Smooth muscle cell (in vitro differentiated cells): ENCODE data around the gene ARHGEF4. TPM values are rescaled to one million over a fixed set of nuclear protein-coding genes. Genes with fewer than 3 reads are reported as not detected.

ENCODE experiments used
- DNase-seq: peaks from one replicate; lab custom pipeline; 2025; ENCODE audit not compliant: unreplicated experiment; lab: John Stamatoyannopoulos, UW
- H2AFZ ChIP-seq: fragments of 200-600 bp; sonication (generic); 2 replicates; pipeline ENCODE4 v1.6.0; 2016; ENCODE audit warnings: antibody characterized with exemption, low read depth, mild to moderate bottlenecking
- H3F3A ChIP-seq: fragments of 200-600 bp; sonication (generic); 2 replicates; pipeline ENCODE4 v1.6.0; 2017; ENCODE audit warnings: antibody characterized with exemption, low read depth
- H3K27ac ChIP-seq: fragments of 200-600 bp; sonication (generic); 2 replicates; pipeline ENCODE4 v1.5.1; 2016; ENCODE audit warnings: low read depth, mild to moderate bottlenecking
- H3K27me3 ChIP-seq: fragments of 200-600 bp; sonication (generic); 2 replicates; pipeline ENCODE4 v1.6.1; 2016; ENCODE audit warnings: low read depth, mild to moderate bottlenecking
- H3K36me3 ChIP-seq: fragments of 200-600 bp; sonication (generic); 2 replicates; pipeline ENCODE4 v1.5.1; 2016; ENCODE audit warnings: low read depth
- H3K4me1 ChIP-seq: fragments of 200-600 bp; sonication (generic); 2 replicates; pipeline ENCODE4 v1.5.1; 2016; ENCODE audit warnings: low read depth
- H3K4me2 ChIP-seq: fragments of 200-600 bp; sonication (generic); 2 replicates; pipeline ENCODE4 v1.6.0; 2016; ENCODE audit warnings: mild to moderate bottlenecking
- H3K4me3 ChIP-seq: fragments of 200-600 bp; sonication (generic); 2 replicates; pipeline ENCODE4 v1.5.1; 2016; ENCODE audit warnings: mild to moderate bottlenecking
- H3K79me2 ChIP-seq: fragments of 200-600 bp; sonication (generic); 2 replicates; pipeline ENCODE4 v1.6.0; 2016; ENCODE audit warnings: low read depth, mild to moderate bottlenecking
- H3K9ac ChIP-seq: fragments of 200-600 bp; sonication (generic); 2 replicates; pipeline ENCODE4 v1.6.0; 2016; ENCODE audit warnings: low read depth
- H3K9me3 ChIP-seq: fragments of 200-600 bp; sonication (generic); replicated peaks from 2 replicates; pipeline ENCODE4 v1.5.1; 2016; ENCODE audit warnings: low read depth
- H4K20me1 ChIP-seq: fragments of 200-600 bp; sonication (generic); 2 replicates; pipeline ENCODE4 v1.6.0; 2016; ENCODE audit warnings: low read depth
- WGBS: methylation state at CpG from one replicate; pipeline ENCODE4 v1.1.7; 2016; ENCODE audit warnings: low lambda C conversion rate; 5-methylcytosine and 5-hydroxymethylcytosine counted together
- polyA plus RNA-seq: library from polyadenylated mRNA; unstranded; fragments of >200 nt; fragmentation: Nextera tagmentation; extraction: Ambion mirVana; gene quantifications from 2 replicates; pipeline ENCODE4 v1.2.1, GENCODE V29; 2016
- total RNA-seq: library from RNA; depleted of rRNA; stranded (reverse); fragments of >200 nt; gene quantifications from 2 replicates; pipeline ENCODE4 v1.2.3, GENCODE V29; 2014
- TF ChIP-seq, protein P1 (sequence below): fragments of 200-600 bp; sonication (generic); IDR thresholded peaks from 2 replicates; pipeline ENCODE4 v1.5.1; 2017; ENCODE audit warnings: borderline replicate concordance, mild to moderate bottlenecking, antibody characterized with exemption; ENCODE audit not compliant: insufficient read depth, poor library complexity, severe bottlenecking

ARHGEF4 gene
- total and polyA plus RNA-seq, 2 experiments from 2014 or later = 14.9 to 16.0 TPM

DNA sequence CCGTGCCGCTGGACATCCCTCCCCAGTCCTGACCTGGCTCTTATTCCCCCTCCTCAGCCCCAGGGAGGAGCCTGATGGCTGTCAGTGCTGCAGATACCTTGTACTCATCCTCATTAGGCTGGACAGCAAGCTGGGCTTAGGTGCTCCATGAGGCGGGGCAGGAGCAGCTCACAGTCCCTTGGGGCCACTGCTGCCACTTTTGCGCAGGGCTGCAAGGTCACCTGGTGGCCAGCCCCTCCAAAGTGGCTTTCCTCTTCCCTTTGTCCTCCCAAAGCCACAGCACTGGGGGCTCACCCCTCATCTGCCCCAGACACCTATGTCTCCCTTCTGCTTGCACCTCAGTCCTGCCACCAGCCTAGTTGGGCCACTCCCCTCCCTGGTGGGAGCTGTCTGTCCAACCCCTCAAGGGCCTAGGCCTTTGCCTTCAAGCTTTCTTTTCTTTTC is 195.7 kb downstream of the ARHGEF4 start:
- Histone ChIP-seq H3K36me3 (no peaks in the 10 kb centered on the region), H3K27ac (no peak overlapping the region), H3K79me2 (no peaks in the 10 kb centered on the region), H3K4me2 (no peak overlapping the region), H3K4me1 (peaks cover 16% of the 10 kb centered on the region), H3K4me3 (no peak overlapping the region), H4K20me1 (peaks cover 4% of the 10 kb centered on the region), H3F3A (no peaks in the 10 kb centered on the region), H3K9ac (no peak overlapping the region), H2AFZ (no peak overlapping the region), H3K9me3 (no peaks in the 10 kb centered on the region), H3K27me3 (no peaks in the 10 kb centered on the region)
- no peak for DNase-seq
- TF ChIP-seq, protein P1, sequence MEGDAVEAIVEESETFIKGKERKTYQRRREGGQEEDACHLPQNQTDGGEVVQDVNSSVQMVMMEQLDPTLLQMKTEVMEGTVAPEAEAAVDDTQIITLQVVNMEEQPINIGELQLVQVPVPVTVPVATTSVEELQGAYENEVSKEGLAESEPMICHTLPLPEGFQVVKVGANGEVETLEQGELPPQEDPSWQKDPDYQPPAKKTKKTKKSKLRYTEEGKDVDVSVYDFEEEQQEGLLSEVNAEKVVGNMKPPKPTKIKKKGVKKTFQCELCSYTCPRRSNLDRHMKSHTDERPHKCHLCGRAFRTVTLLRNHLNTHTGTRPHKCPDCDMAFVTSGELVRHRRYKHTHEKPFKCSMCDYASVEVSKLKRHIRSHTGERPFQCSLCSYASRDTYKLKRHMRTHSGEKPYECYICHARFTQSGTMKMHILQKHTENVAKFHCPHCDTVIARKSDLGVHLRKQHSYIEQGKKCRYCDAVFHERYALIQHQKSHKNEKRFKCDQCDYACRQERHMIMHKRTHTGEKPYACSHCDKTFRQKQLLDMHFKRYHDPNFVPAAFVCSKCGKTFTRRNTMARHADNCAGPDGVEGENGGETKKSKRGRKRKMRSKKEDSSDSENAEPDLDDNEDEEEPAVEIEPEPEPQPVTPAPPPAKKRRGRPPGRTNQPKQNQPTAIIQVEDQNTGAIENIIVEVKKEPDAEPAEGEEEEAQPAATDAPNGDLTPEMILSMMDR = no peak
- WGBS = 92% methylated on average over 4 of the region's 4 CpGs

DNA sequence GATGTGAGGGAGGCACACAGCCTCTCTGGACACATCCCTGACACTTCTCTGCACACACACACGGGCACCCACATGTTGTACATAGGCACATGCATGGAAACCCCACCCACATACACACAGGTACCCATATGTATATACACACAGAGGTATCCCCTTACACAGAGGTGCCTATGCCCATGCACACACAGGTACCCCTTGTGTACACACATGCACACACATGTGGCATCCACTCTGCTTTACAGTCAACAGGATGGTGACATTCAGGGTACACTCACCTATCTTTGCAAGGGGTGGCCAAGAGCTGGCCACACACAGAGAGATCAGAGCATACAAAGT is 197.0 kb downstream of the ARHGEF4 start:
- Histone ChIP-seq H3F3A (no peaks in the 10 kb centered on the region), H2AFZ (no peak overlapping the region), H3K27ac (no peak overlapping the region), H3K9ac (no peak overlapping the region), H3K9me3 (no peaks in the 10 kb centered on the region), H3K36me3 (no peaks in the 10 kb centered on the region), H3K79me2 (no peaks in the 10 kb centered on the region), H3K4me2 (peak overlapping the region; percentile 98), H3K27me3 (no peaks in the 10 kb centered on the region), H3K4me1 (peaks cover 16% of the 10 kb centered on the region), H4K20me1 (peaks cover 4% of the 10 kb centered on the region), H3K4me3 (no peak overlapping the region)
- WGBS = 94% methylated on average over 1 of the region's 1 CpG
- TF ChIP-seq, protein P1 = no peak
- DNase-seq = no peak

DNA sequence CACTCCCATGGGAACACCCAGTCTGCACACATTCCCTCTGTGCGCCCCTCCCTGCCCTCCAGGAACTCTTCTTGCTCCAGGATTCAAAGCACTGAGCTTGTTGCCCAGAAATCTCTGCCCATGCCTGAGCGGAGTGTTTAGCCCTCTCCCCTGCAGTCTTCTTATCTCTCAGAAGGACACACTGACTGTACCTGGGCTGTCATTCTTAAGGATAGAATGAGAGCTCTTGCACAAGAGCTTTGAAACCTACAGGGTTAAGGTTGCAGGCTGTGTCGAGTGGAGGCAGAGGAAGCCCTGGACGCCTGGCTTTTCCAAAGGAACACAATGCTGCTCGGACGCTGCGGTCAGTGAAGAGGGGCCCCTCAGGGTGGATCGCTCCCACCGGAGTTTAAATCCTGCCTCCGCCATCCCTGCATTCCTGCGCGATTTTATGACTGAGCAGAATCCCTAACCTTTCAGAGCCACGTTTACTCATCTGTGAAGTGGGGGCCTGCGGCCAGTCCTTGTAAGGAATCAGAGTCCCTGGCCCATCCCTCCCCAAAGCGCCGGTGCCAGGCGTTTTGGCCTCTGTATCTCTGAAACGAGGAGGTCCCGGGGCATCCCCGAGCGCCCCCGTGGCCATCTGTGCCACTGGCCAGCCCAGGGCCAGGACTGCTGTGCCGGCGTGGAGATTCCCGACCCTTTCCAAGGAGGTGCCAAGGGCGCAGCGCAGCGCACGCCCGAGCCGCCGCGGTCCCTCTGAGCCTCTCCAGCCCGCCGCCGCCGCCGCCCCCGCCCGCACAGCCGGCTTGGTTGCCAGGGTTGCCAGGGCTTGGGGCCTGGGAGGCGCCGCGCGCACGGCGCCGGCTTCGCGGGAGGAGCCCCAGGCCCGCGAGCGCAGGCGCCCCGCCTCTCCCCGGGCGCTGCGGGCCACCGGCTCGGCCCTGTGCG is 197.7 kb downstream of the ARHGEF4 start:
- peak overlapping the region; percentile 98 for H3K4me2 ChIP-seq
- H3K27ac ChIP-seq = no peak overlapping the region
- peaks cover 4% of the 10 kb centered on the region for H4K20me1 ChIP-seq
- TF ChIP-seq, protein P1 = no peak
- H3K4me1 ChIP-seq = peaks cover 16% of the 10 kb centered on the region
- peak overlapping the region; percentile 9 for H3K9ac ChIP-seq
- peak overlapping the region; percentile 68 for H3K4me3 ChIP-seq
- H3F3A ChIP-seq = no peaks in the 10 kb centered on the region
- H2AFZ ChIP-seq = peak overlapping the region; percentile 62
- 8% methylated on average over 29 of the region's 61 CpGs for WGBS
- no peaks in the 10 kb centered on the region for H3K79me2 ChIP-seq
- no peaks in the 10 kb centered on the region for H3K27me3 ChIP-seq
- no peaks in the 10 kb centered on the region for H3K9me3 ChIP-seq
- H3K36me3 ChIP-seq = no peaks in the 10 kb centered on the region
- no peak for DNase-seq
